IMR-90 (cell line): ENCODE data around the gene SETD2. TPM values are rescaled to one million over a fixed set of nuclear protein-coding genes. Genes with fewer than 3 reads are reported as not detected.
"Not testable (repeated sequence)": the region's sequence is repeated elsewhere in the genome, so short reads cannot be mapped to it uniquely, and the experiment has no call there.

Experiments
- ATAC-seq: fragments of 200-7000 bp; cut with Tn5 transposase; 2 replicates; pipeline ENCODE4 v1.9.1; 2020; ENCODE audit warnings: low read depth, mild to moderate bottlenecking, moderate library complexity
- BruUV-seq: library from RNA; stranded (reverse); fragments of 400-500 nt; replicated peaks from 2 replicates; lab custom pipeline; 2021; lab: Mats Ljungman, UMichigan
- CTCF ChIA-PET: fragments of 300-600 bp; formaldehyde crosslinking; extraction: SDS; loops from one replicate; lab custom pipeline; 2021; ENCODE audit warnings: antibody characterized with exemption; lab: Yijun Ruan, JAX
- POLR2A ChIA-PET: fragments of 300-600 bp; sonication (Branson Sonifier 250); formaldehyde crosslinking; loops from one replicate; lab custom pipeline; 2022; ENCODE audit warnings: antibody characterized with exemption; ENCODE audit not compliant: unreplicated experiment; lab: Charles Lee
- DNase-seq: peaks from one replicate; pipeline ENCODE4 v3.0.0; 2013
- H2AFZ ChIP-seq: replicated peaks from 2 replicates; pipeline ENCODE3; 2013; ENCODE audit warnings: low read length, mild to moderate bottlenecking; ENCODE audit not compliant: poor library complexity
- H2AK5ac ChIP-seq: 2 replicates; pipeline ENCODE4 v1.6.1; 2013; ENCODE audit warnings: low read depth, low read length, inconsistent platforms
- H2AK9ac ChIP-seq: replicated peaks from 2 replicates; pipeline ENCODE3; 2013; ENCODE audit warnings: mild to moderate bottlenecking, low read depth, low read length, moderate library complexity; ENCODE audit not compliant: poor library complexity
- H2BK120ac ChIP-seq: 2 replicates; pipeline ENCODE4 v1.6.1; 2013; ENCODE audit warnings: low read depth, low read length, inconsistent platforms
- H2BK15ac ChIP-seq: 3 replicates; pipeline ENCODE4 v1.6.1; 2013; ENCODE audit warnings: low read depth, low read length, inconsistent platforms
- H2BK20ac ChIP-seq: 2 replicates; pipeline ENCODE4 v1.6.1; 2013; ENCODE audit warnings: low read depth, mild to moderate bottlenecking, inconsistent platforms, low read length, moderate library complexity
- H2BK5ac ChIP-seq: 2 replicates; pipeline ENCODE4 v1.6.1; 2013; ENCODE audit warnings: mild to moderate bottlenecking, low read depth, low read length, inconsistent platforms; ENCODE audit not compliant: poor library complexity, severe bottlenecking
- H3K14ac ChIP-seq: replicated peaks from 2 replicates; pipeline ENCODE4 v1.6.1; 2013; ENCODE audit warnings: low read depth, low read length, inconsistent platforms
- H3K18ac ChIP-seq: 2 replicates; pipeline ENCODE4 v1.6.1; 2013; ENCODE audit warnings: low read depth, low read length, control low read depth
- H3K23ac ChIP-seq: 2 replicates; pipeline ENCODE4 v1.6.1; 2013; ENCODE audit warnings: low read depth, low read length, inconsistent platforms
- H3K27ac ChIP-seq: 2 replicates; pipeline ENCODE4 v1.5.1; 2013; ENCODE audit warnings: mild to moderate bottlenecking, control low read depth, low read length; ENCODE audit not compliant: insufficient read depth
- H3K27me3 ChIP-seq: 2 replicates; pipeline ENCODE4 v1.6.1; 2013; ENCODE audit warnings: low read length; ENCODE audit not compliant: control insufficient read depth, insufficient read depth
- H3K36me3 ChIP-seq: 2 replicates; pipeline ENCODE4 v1.6.1; 2013; ENCODE audit warnings: low read length, mixed read lengths; ENCODE audit not compliant: control insufficient read depth, insufficient read depth
- H3K4ac ChIP-seq: 2 replicates; pipeline ENCODE4 v1.6.1; 2013; ENCODE audit warnings: low read depth, low read length, inconsistent platforms
- H3K4me1 ChIP-seq: 2 replicates; pipeline ENCODE4 v1.6.1; 2013; ENCODE audit warnings: low read length, mixed read lengths; ENCODE audit not compliant: control insufficient read depth, insufficient read depth
- H3K4me2 ChIP-seq: 2 replicates; pipeline ENCODE4 v1.6.1; 2013; ENCODE audit warnings: low read depth, mild to moderate bottlenecking, control low read depth, low read length, moderate library complexity
- H3K4me3 ChIP-seq: 2 replicates; pipeline ENCODE4 v1.5.1; 2013; ENCODE audit warnings: low read depth, mild to moderate bottlenecking, control low read depth, low read length, moderate library complexity; ENCODE audit not compliant: insufficient read depth
- H3K56ac ChIP-seq: 2 replicates; pipeline ENCODE4 v1.6.1; 2013; ENCODE audit warnings: low read length, inconsistent platforms; ENCODE audit not compliant: insufficient read depth; ENCODE audit errors: extremely low read depth
- H3K79me1 ChIP-seq, 2 experiments: 2 replicates each; pipeline ENCODE4 v1.6.1; 2013; ENCODE audit warnings: low read length in 2 of 2, inconsistent platforms in 1 of 2, low read depth in 1 of 2
- H3K9ac ChIP-seq: 2 replicates; pipeline ENCODE4 v1.6.1; 2013; ENCODE audit warnings: low read depth, low read length, control low read depth
- H3K9me1 ChIP-seq: 2 replicates; pipeline ENCODE4 v1.6.1; 2013; ENCODE audit warnings: low read length, inconsistent platforms; ENCODE audit not compliant: insufficient read depth
- H3K9me3 ChIP-seq: 2 replicates; pipeline ENCODE4 v1.6.1; 2013; ENCODE audit warnings: low read length; ENCODE audit not compliant: control insufficient read depth, insufficient read depth
- H4K20me1 ChIP-seq: 2 replicates; pipeline ENCODE4 v1.6.1; 2013; ENCODE audit warnings: low read length, inconsistent platforms; ENCODE audit not compliant: insufficient read depth
- H4K5ac ChIP-seq: 2 replicates; pipeline ENCODE4 v1.6.1; 2013; ENCODE audit warnings: mild to moderate bottlenecking, low read depth, low read length, control low read depth
- H4K8ac ChIP-seq, 2 experiments: 2 replicates each; pipeline ENCODE4 v1.6.1; 2013; ENCODE audit warnings: low read depth in 2 of 2, low read length in 2 of 2, control low read depth in 1 of 2, inconsistent platforms in 1 of 2
- H4K91ac ChIP-seq: 2 replicates; pipeline ENCODE4 v1.6.1; 2013; ENCODE audit warnings: low read depth, low read length, inconsistent platforms; ENCODE audit not compliant: insufficient read depth
- WGBS, 2 experiments: methylation state at CpG; one replicate each; pipeline versions ENCODE4 v1.1.5 to v1.1.7; 2013; ENCODE audit warnings: missing lambda C conversion rate in 2 of 2; ENCODE audit not compliant: insufficient read length in 1 of 2; ENCODE audit errors: extremely low coverage in 2 of 2; 5-methylcytosine and 5-hydroxymethylcytosine counted together
- dilution Hi-C: fragments of 300-500 bp; cut with HindIII; formaldehyde crosslinking; loops from one replicate; pipeline ENCODE4 v1.14.3; 2018; ENCODE audit warnings: low sequenced_read_pairs; ENCODE audit not compliant: unreplicated experiment
- in situ Hi-C: fragments of 300-500 bp; cut with MboI; formaldehyde crosslinking; loops from 3 replicates; pipeline ENCODE4 v1.14.3; 2019; ENCODE audit warnings: low sequenced_read_pairs, inconsistent platforms, mixed read lengths
- intact Hi-C: fragments of 100-400 bp; cut with micrococcal nuclease; formaldehyde crosslinking; loops from 2 replicates; pipeline ENCODE4 v1.10.0; 2022
- polyA plus RNA-seq, 3 experiments: library from polyadenylated mRNA; depleted of rRNA; stranded (reverse); fragments of >200 nt; gene quantifications; 2 replicates each; pipeline ENCODE4 v1.2.3, GENCODE V29; 2012; ENCODE audit warnings: low replicate concordance in 1 of 3
- total RNA-seq: library from RNA; depleted of rRNA; stranded (reverse); fragments of >200 nt; gene quantifications from 2 replicates; pipeline ENCODE4 v1.2.3, GENCODE V29; 2012

Gene SETD2
- total and polyA plus RNA-seq, 2 of the 4 experiments (the other 2 are of a cell fraction), result 18.3 to 20.1 TPM

DNA sequence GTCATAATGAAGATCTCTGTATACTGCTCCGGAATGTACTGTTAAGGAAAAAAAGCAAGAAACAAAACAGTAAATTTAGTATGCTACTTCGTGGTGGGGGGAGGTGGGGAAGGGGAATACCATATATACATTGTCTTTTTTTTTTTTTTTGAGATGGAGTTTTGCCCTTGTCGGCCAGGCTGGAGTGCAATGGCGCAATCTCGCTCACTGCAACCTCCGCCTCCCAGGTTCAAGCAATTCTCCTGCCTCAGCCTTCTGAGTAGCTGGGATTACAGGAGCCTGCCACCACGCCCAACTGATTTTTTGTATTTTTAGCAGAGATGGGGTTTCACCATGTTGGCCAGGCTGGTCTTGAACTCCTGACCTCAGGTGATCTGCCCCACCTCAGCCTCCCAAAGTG is 21.4 kb downstream of the SETD2 start:
- H2AK5ac ChIP-seq, H3K56ac ChIP-seq, dilution Hi-C loops, H3K4me3 ChIP-seq, CTCF ChIA-PET, H4K5ac ChIP-seq, H3K9ac ChIP-seq, DNase-seq, H2AK9ac ChIP-seq, ATAC-seq, H2BK20ac ChIP-seq, H3K4ac ChIP-seq, H2BK15ac ChIP-seq, H3K18ac ChIP-seq, H3K27ac ChIP-seq, H3K27me3 ChIP-seq, in situ Hi-C loops, H3K9me3 ChIP-seq, BruUV-seq, intact Hi-C loops, H2BK5ac ChIP-seq, H3K14ac ChIP-seq, H3K23ac ChIP-seq, H2BK120ac ChIP-seq, H4K91ac ChIP-seq, H2AFZ ChIP-seq, H3K4me2 ChIP-seq, POLR2A ChIA-PET, H3K36me3 ChIP-seq, H3K4me1 ChIP-seq, H4K8ac ChIP-seq: not testable (repeated sequence)
- Histone ChIP-seq H3K9me1 (peaks cover 11% of the 10 kb centered on the region), H3K79me1 (peaks cover 2 to 63% of the 10 kb centered on the region in 2 experiments; a peak in 3 of 4 replicates), H4K20me1 (peaks cover 83% of the 10 kb centered on the region)
- 96% methylated on average over 4 of the region's 7 CpGs; no CpG with 5 or more reads in 1 of the 2 experiments for WGBS, 2 experiments

DNA sequence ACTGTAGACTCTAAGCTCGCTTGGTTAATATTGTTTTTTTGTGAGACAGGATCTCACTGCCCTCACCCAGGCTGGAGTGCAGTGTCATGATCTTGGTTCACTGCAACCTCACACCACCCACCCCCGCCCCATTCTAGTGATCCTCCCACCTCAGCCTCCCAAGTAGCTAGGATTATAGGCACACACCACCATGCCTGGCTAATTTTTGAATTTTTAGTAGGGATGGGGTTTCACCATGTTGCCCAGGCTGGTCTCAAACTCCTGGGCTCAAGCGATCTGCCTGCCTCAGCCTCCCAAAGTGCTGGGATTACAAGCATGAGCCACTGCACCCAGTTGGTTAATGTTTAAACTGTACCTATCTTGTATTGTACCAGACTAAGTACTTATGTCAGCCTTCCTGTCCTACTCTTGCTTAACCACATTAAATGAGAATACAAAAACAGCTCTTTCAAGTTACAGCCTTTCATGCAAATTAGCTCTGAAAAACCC is 22.9 kb downstream of the SETD2 start:
- H4K5ac ChIP-seq, H2AK9ac ChIP-seq, H3K27me3 ChIP-seq, H3K9ac ChIP-seq, H3K4me2 ChIP-seq, H2AK5ac ChIP-seq, H2AFZ ChIP-seq, H3K14ac ChIP-seq, POLR2A ChIA-PET, H4K8ac ChIP-seq, H3K56ac ChIP-seq, H3K18ac ChIP-seq, H3K27ac ChIP-seq, H2BK20ac ChIP-seq, H2BK15ac ChIP-seq, in situ Hi-C loops, ATAC-seq, H3K36me3 ChIP-seq, CTCF ChIA-PET, H3K4me1 ChIP-seq, H3K4me3 ChIP-seq, DNase-seq, H2BK120ac ChIP-seq, H3K4ac ChIP-seq, H3K9me3 ChIP-seq, H4K91ac ChIP-seq, BruUV-seq, intact Hi-C loops, H3K23ac ChIP-seq, dilution Hi-C loops: not testable (repeated sequence)
- Histone ChIP-seq H4K20me1 (peaks cover 86% of the 10 kb centered on the region), H3K79me1 (peaks cover 2 to 68% of the 10 kb centered on the region in 2 experiments; a peak in 3 of 4 replicates), H3K9me1 (peaks cover 13% of the 10 kb centered on the region), H2BK5ac (peak overlapping the region; percentile 19)
- WGBS, 2 experiments, result no CpG with 5 or more reads among the region's 3 CpGs
